ENCODE results near the gene PAM.

GRCh38 chr5:103035701-103036100, 280.6 kb downstream of the PAM start:
- TF ChIP-seq CTCF (IDR thresholded peaks at IDR 0.05) = no peak
- no peak for TF ChIP-seq ZFX (IDR thresholded peaks at IDR 0.05; ENCODE audit: borderline replicate concordance)

Measured in 22Rv1 (cell line).